Measurements from ENCODE around the gene SORCS2. TPM values are rescaled to one million over a fixed set of nuclear protein-coding genes. Genes with fewer than 3 reads are reported as not detected.

The SORCS2 gene
- total RNA-seq, 4 donors from 2014 or later, result 0.19 to 0.85 (median 0.66) TPM

DNA sequence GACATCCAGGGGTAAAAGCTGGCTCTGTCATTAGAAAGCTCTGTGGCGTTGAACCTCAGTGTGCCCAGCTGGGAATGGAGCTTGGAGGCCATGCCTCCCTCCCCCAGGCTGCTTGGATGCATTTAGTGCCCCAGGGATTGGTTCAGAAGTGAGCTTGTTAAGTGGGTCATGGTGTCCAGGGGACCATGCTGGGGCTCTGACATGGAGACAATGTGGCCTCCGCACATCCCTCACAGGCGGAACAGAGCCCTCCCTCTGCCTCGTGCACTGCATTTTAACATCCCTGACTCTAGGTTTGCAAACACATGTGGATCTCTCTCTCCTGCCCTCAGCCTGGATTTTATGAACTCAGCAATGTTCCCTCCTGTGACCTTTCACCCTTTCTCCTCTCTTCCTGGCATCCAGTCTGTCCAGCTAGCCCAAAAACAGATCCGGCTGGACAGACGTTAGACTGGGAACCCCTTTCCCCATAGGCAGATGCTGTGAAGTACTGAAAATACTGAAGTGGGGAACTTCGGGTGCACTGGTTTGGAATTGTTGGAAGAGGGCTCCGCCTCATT, 81.5 kb downstream of the SORCS2 start:
- TF ChIP-seq, protein P1, sequence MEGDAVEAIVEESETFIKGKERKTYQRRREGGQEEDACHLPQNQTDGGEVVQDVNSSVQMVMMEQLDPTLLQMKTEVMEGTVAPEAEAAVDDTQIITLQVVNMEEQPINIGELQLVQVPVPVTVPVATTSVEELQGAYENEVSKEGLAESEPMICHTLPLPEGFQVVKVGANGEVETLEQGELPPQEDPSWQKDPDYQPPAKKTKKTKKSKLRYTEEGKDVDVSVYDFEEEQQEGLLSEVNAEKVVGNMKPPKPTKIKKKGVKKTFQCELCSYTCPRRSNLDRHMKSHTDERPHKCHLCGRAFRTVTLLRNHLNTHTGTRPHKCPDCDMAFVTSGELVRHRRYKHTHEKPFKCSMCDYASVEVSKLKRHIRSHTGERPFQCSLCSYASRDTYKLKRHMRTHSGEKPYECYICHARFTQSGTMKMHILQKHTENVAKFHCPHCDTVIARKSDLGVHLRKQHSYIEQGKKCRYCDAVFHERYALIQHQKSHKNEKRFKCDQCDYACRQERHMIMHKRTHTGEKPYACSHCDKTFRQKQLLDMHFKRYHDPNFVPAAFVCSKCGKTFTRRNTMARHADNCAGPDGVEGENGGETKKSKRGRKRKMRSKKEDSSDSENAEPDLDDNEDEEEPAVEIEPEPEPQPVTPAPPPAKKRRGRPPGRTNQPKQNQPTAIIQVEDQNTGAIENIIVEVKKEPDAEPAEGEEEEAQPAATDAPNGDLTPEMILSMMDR (IDR thresholded peaks at IDR 0.05; ENCODE audit: low read depth), result no peak

- TF ChIP-seq, protein P1 (IDR thresholded peaks at IDR 0.05; ENCODE audit: low read depth), result no peak
Measured at GRCh38 chr4:7275067-7275466, 82.7 kb downstream of the SORCS2 start.

DNA sequence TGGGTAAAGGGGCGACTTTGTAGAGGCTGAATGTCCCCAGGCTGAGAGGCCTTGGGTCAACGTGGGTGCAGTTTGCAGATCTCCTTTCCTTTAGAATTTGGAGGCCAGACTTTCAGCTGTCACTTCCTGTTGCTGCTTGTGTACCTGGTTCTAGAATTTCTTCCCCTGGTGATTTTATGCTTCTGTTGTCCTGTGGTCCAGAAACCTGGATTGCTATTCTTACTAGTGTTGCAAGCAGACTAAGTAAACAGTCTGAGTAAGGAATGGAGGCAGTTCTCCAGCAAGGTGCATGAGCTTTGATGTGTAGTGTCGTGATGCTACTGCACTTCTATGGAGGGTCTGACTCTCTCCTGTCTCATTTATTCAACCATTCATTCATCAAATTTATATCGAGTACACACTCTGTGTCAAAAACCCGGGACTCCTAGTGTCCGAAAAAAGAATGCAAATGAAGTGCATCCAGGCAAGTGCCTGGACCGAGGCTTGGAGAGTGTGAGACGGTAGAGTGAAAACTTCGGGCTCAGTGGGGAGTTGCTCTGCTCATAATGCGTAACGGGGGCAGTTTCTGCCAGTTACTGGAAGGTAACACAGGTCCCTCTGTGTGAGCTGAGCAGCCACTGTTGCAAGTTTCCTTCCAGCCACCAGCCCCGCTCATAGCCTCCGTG, 83.3 kb downstream of the SORCS2 start:
- TF ChIP-seq, protein P1 (IDR thresholded peaks at IDR 0.05; ENCODE audit: low read depth), result no peak

DNA sequence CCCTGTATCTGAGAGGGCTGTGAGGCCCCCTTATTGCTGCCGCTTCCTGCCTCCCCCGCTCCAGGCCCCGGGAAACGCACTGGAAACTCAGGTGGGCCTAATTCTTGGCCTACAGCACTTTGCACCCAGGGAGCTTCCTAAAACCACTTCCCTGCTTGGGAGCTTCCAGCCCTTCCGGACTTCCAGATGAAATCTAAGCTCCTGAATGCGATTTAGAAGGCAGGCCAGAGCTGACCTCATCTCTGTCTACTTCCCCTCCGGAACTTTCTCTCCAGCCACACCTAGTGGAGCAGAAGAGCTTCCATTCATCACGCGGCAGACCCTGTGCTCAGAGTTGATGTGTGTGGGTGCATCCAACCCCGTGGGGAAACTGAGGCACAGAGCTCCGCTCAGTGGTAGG, 84.2 kb downstream of the SORCS2 start:
- TF ChIP-seq, protein P1 (IDR thresholded peaks at IDR 0.05; ENCODE audit: low read depth), result no peak

- TF ChIP-seq, protein P1 (IDR thresholded peaks at IDR 0.05; ENCODE audit: low read depth), result no peak
Measured at GRCh38 chr4:7278071-7278765, 85.9 kb downstream of the SORCS2 start.

GRCh38 chr4:7278981-7279380, 86.6 kb downstream of the SORCS2 start:
- TF ChIP-seq, protein P1 (IDR thresholded peaks at IDR 0.05; ENCODE audit: low read depth), result no peak

- TF ChIP-seq, protein P1 (IDR thresholded peaks at IDR 0.05; ENCODE audit: low read depth), result no peak
Measured at GRCh38 chr4:7279902-7280301, 87.6 kb downstream of the SORCS2 start.
